Measurements from ENCODE around the gene SAPCD2.

SAPCD2 gene

GRCh38 chr9:137087409-137087925 is 17.1 kb upstream of the SAPCD2 start:
- TF ChIP-seq, protein P1, sequence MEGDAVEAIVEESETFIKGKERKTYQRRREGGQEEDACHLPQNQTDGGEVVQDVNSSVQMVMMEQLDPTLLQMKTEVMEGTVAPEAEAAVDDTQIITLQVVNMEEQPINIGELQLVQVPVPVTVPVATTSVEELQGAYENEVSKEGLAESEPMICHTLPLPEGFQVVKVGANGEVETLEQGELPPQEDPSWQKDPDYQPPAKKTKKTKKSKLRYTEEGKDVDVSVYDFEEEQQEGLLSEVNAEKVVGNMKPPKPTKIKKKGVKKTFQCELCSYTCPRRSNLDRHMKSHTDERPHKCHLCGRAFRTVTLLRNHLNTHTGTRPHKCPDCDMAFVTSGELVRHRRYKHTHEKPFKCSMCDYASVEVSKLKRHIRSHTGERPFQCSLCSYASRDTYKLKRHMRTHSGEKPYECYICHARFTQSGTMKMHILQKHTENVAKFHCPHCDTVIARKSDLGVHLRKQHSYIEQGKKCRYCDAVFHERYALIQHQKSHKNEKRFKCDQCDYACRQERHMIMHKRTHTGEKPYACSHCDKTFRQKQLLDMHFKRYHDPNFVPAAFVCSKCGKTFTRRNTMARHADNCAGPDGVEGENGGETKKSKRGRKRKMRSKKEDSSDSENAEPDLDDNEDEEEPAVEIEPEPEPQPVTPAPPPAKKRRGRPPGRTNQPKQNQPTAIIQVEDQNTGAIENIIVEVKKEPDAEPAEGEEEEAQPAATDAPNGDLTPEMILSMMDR (IDR thresholded peaks at IDR 0.05; ENCODE audit: unreplicated experiment in 3 of 3) = no peak
- H3K4me1 Mint-ChIP-seq = peaks cover 26% of the 10 kb centered on the region
- H3K27me3 Mint-ChIP-seq (ENCODE audit: low read depth) = peaks cover 14% of the 10 kb centered on the region
- H3K9me3 Mint-ChIP-seq = no peaks in the 10 kb centered on the region
- peak overlapping the region; percentile 5 to 89 (median 79) for H3K27ac Mint-ChIP-seq
- H3K4me3 Mint-ChIP-seq = peak overlapping the region; percentile 89 to 94 (median 91)
- H3K36me3 Mint-ChIP-seq (ENCODE audit: low read depth) = peaks cover 15% of the 10 kb centered on the region

DNA sequence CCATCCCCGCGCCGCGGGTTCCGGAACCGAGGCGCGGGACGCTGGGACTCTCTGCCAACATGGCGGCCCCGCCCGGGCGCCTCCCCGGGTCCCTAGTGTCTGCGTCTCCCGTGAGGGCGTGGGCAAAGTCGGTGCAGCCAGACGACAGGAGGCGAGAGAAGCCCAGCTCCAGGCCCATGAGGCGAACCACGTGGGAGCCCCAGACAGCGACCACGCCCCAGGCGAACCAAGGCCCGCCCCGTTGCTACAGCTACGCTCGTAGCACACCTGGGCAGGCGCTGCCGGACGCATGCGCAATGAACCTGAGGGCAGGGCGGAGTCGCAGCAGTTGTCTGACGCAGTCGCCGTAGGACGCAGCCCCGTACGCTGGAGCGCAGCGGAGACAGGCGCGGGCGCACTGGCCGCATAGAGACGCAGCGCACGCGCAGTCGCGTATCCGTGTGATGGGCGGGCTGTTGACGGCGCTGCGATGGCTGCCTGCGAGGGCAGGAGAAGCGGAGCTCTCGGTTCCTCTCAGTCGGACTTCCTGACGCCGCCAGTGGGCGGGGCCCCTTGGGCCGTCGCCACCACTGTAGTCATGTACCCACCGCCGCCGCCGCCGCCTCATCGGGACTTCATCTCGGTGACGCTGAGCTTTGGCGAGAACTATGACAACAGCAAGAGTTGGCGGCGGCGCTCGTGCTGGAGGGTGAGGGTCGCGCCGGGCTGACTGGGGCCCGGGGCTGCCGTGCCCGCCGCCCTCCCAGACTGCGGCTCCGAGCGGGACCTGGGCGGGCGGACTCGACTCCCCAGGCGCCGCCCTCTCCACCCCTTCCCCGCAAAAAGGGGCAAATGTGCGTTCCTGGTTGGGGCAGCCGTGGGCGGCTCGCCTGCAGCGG is 16.4 kb upstream of the SAPCD2 start, which contains the start of gene MAN1B1:
MAN1B1 (plus strand) TSS at position 455 of the 878 bp plus-strand sequence; CDS start at position 470, 15 bp downstream.
- no peaks in the 10 kb centered on the region for H3K9me3 Mint-ChIP-seq
- peak within 1 kb of the TSS; percentile 89 to 94 (median 93) for H3K4me3 Mint-ChIP-seq
- peaks cover 13% of the 10 kb centered on the region for H3K36me3 Mint-ChIP-seq (ENCODE audit: low read depth)
- H3K27ac Mint-ChIP-seq = peak within 1 kb of the TSS; percentile 74 to 93 (median 89)
- TF ChIP-seq, protein P1 (IDR thresholded peaks at IDR 0.05; ENCODE audit: unreplicated experiment in 3 of 3) = no peak
- peaks cover 26% of the 10 kb centered on the region for H3K4me1 Mint-ChIP-seq
- peaks cover 19% of the 10 kb centered on the region for H3K27me3 Mint-ChIP-seq (ENCODE audit: low read depth)

- H3K27ac Mint-ChIP-seq = peak overlapping the region; percentile 74 to 93 (median 87)
- peaks cover 10% of the 10 kb centered on the region for H3K36me3 Mint-ChIP-seq (ENCODE audit: low read depth)
- peaks cover 26% of the 10 kb centered on the region for H3K4me1 Mint-ChIP-seq
- H3K27me3 Mint-ChIP-seq (ENCODE audit: low read depth) = peaks cover 26% of the 10 kb centered on the region
- peak overlapping the region; percentile 89 to 93 (median 92) for H3K4me3 Mint-ChIP-seq
- H3K9me3 Mint-ChIP-seq = no peaks in the 10 kb centered on the region
- TF ChIP-seq, protein P1 (IDR thresholded peaks at IDR 0.05; ENCODE audit: unreplicated experiment in 3 of 3) = no peak
Measured at GRCh38 chr9:137085920-137086530, 15.7 kb upstream of the SAPCD2 start.

DNA sequence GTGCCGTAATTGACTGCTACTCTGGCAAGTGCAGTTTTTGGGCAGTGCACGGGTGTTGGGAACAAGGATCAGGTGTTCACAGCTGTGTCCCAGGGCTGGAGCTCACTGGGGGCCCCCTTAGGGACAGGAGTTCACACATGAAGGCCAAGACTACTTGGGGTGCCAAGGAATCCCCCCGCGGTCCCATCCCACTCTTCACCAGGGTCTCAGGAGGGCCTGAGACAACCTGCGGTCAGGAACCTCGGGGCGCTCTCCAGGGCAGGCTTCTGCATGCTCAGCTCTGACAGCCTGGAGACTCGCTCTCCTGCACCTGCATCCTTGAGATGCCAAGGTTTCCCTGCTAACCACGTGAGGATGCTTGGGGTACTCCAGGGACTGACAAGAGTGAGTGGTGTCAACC is 14.2 kb upstream of the SAPCD2 start:
- Mint-ChIP-seq H3K36me3 (ENCODE audit: low read depth) (peaks cover 5% of the 10 kb centered on the region), H3K27me3 (ENCODE audit: low read depth) (peaks cover 41% of the 10 kb centered on the region), H3K4me1 (peaks cover 26% of the 10 kb centered on the region), H3K4me3 (no peak overlapping the region), H3K9me3 (no peaks in the 10 kb centered on the region), H3K27ac (no peak overlapping the region)
- TF ChIP-seq, protein P1 (IDR thresholded peaks at IDR 0.05; ENCODE audit: unreplicated experiment in 3 of 3) = no peak

GRCh38 chr9:137083394-137084004 is 13.1 kb upstream of the SAPCD2 start:
- H3K9me3 Mint-ChIP-seq = no peaks in the 10 kb centered on the region
- TF ChIP-seq, protein P1 (IDR thresholded peaks at IDR 0.05; ENCODE audit: unreplicated experiment in 3 of 3) = no peak
- H3K4me1 Mint-ChIP-seq = peaks cover 16% of the 10 kb centered on the region
- H3K27ac Mint-ChIP-seq = peak overlapping the region in 1 of 3 experiments; percentile 56
- peak overlapping the region in 2 of 3 experiments; percentile 15 to 62 for H3K4me3 Mint-ChIP-seq
- H3K27me3 Mint-ChIP-seq (ENCODE audit: low read depth) = peaks cover 51% of the 10 kb centered on the region
- H3K36me3 Mint-ChIP-seq (ENCODE audit: low read depth) = no peaks in the 10 kb centered on the region
